HG02571 (cell line): ENCODE data around the gene NEK6.

Experiments used
- ATAC-seq: cut with Tn5 transposase; IDR thresholded peaks from one replicate; pipeline ENCODE4 v1.9.1; 2021; ENCODE audit warnings: mild to moderate bottlenecking, moderate library complexity; ENCODE audit not compliant: unreplicated experiment

NEK6 gene

GRCh38 chr9:124315882-124316281 is 58.1 kb downstream of the NEK6 start:
- no peak for ATAC-seq

- ATAC-seq: no peak
These were observed 62.6 kb downstream of the NEK6 start for GRCh38 chr9:124320062-124320973.

GRCh38 chr9:124321416-124321815 is 63.7 kb downstream of the NEK6 start:
- ATAC-seq: no peak

GRCh38 chr9:124321935-124322334 is 64.2 kb downstream of the NEK6 start:
- ATAC-seq: no peak

GRCh38 chr9:124322618-124323432 is 65.1 kb downstream of the NEK6 start:
- no peak for ATAC-seq

- no peak for ATAC-seq
These were observed 66.2 kb downstream of the NEK6 start for GRCh38 chr9:124323904-124324303.

GRCh38 chr9:124325816-124326215 is 68.1 kb downstream of the NEK6 start:
- no peak for ATAC-seq

GRCh38 chr9:124326378-124326777 is 68.6 kb downstream of the NEK6 start:
- no peak for ATAC-seq

GRCh38 chr9:124327491-124327890 is 69.7 kb downstream of the NEK6 start:
- no peak for ATAC-seq

GRCh38 chr9:124328285-124328684 is 70.5 kb downstream of the NEK6 start:
- ATAC-seq: no peak

- ATAC-seq: no peak
These were observed 71.5 kb downstream of the NEK6 start for GRCh38 chr9:124329206-124329792.

GRCh38 chr9:124330011-124330697 is 72.4 kb downstream of the NEK6 start:
- ATAC-seq: no peak

GRCh38 chr9:124331580-124331979 is 73.8 kb downstream of the NEK6 start:
- ATAC-seq: no peak

GRCh38 chr9:124332361-124333202 is 74.8 kb downstream of the NEK6 start:
- no peak for ATAC-seq

GRCh38 chr9:124333203-124333579 is 75.4 kb downstream of the NEK6 start:
- no peak for ATAC-seq

GRCh38 chr9:124334568-124335319 is 77.0 kb downstream of the NEK6 start:
- no peak for ATAC-seq

GRCh38 chr9:124335320-124335707 is 77.6 kb downstream of the NEK6 start:
- no peak for ATAC-seq

GRCh38 chr9:124337562-124337961 is 79.8 kb downstream of the NEK6 start:
- ATAC-seq: no peak

GRCh38 chr9:124339603-124340146 is 81.9 kb downstream of the NEK6 start:
- no peak for ATAC-seq
